OCI-M2 (cell line): Measurements from ENCODE around the gene RGS7BP.
"Not testable (repeated sequence)": the region's sequence is repeated elsewhere in the genome, so short reads cannot be mapped to it uniquely, and the experiment has no call there.

Source experiments
- DNase-seq: peaks from one replicate; lab custom pipeline; 2025; ENCODE audit not compliant: unreplicated experiment; lab: John Stamatoyannopoulos, UW

Gene RGS7BP

GRCh38 chr5:64557911-64558310 lies 52.1 kb downstream of the RGS7BP start:
- DNase-seq = no peak

- not testable (repeated sequence) for DNase-seq
Measured at GRCh38 chr5:64558641-64559040, 52.8 kb downstream of the RGS7BP start.

GRCh38 chr5:64566310-64566916 lies 60.6 kb downstream of the RGS7BP start:
- no peak for DNase-seq

- no peak for DNase-seq
Measured at GRCh38 chr5:64569858-64570257, 64.0 kb downstream of the RGS7BP start.

GRCh38 chr5:64570395-64570996 lies 64.7 kb downstream of the RGS7BP start:
- DNase-seq = no peak

- no peak for DNase-seq
Measured at GRCh38 chr5:64575561-64575960, 69.7 kb downstream of the RGS7BP start.

GRCh38 chr5:64576250-64576649 lies 70.4 kb downstream of the RGS7BP start:
- no peak for DNase-seq

GRCh38 chr5:64585646-64586045 lies 79.8 kb downstream of the RGS7BP start:
- DNase-seq = no peak

GRCh38 chr5:64587370-64587769 lies 81.6 kb downstream of the RGS7BP start:
- no peak for DNase-seq

GRCh38 chr5:64592730-64593341 lies 87.0 kb downstream of the RGS7BP start:
- no peak for DNase-seq

GRCh38 chr5:64594025-64594424 lies 88.2 kb downstream of the RGS7BP start:
- no peak for DNase-seq

GRCh38 chr5:64594601-64595000 lies 88.8 kb downstream of the RGS7BP start:
- DNase-seq = no peak

- no peak for DNase-seq
Measured at GRCh38 chr5:64595031-64595855, 89.4 kb downstream of the RGS7BP start.

- no peak for DNase-seq
Measured at GRCh38 chr5:64599226-64599625, 93.4 kb downstream of the RGS7BP start.

GRCh38 chr5:64603676-64604075 lies 97.9 kb downstream of the RGS7BP start:
- no peak for DNase-seq

GRCh38 chr5:64606926-64607325 lies 101.1 kb downstream of the RGS7BP start:
- DNase-seq = no peak

GRCh38 chr5:64612344-64612961 lies 106.6 kb downstream of the RGS7BP start:
- no peak for DNase-seq

GRCh38 chr5:64615895-64616294 lies 110.1 kb downstream of the RGS7BP start:
- DNase-seq = no peak

- DNase-seq = no peak
Measured at GRCh38 chr5:64619609-64620008, 113.8 kb downstream of the RGS7BP start.

- no peak for DNase-seq
Measured at GRCh38 chr5:64622991-64623390, 117.2 kb downstream of the RGS7BP start.

GRCh38 chr5:64625678-64626077 lies 119.9 kb downstream of the RGS7BP start:
- no peak for DNase-seq
